ENCODE data around the gene BBLN.
A peak's percentile ranks its signal among the peaks of the same experiment; 100 is the strongest.

The BBLN gene

DNA sequence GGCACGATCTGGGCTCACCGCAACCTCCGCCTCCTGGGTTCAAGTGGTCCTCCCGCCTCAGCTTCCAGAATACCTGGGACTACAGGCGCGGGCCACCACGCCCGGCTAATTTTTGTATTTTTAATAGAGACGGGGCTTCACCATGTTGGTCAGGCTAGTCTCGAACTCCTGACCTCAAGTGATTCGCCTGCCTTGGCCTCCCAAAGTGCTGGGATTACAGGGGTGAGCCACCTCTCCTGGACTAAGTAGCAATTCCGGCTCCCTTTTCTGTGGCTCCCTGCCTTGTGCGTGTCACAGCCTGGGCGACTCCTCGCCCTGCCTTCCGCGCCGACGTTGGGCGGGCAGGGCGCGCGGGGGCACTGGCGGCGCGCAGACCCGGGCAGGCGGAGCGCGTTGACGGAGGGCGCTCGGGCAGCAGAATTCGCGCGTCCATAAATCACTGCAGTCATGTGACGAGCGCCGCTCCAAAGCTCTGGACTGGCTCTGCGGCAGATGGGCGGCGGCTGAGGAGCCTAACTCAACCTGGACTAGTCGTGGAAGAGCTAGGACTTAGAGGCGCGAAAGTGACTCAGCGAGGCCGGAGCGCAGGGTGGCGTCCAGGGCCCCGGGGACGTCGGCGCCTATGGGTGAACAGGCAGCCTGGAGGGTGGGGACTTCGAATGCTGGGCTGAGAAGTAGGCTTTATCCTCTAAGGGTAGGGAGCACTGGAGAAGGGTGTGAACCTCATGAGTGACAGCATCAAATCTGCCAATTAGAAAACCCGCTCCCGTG is 32.7 kb downstream of the BBLN start:
- no peak for DNase-seq

- DNase-seq = no peak
These were observed 33.5 kb downstream of the BBLN start for GRCh38 chr9:128193469-128194096.

DNA sequence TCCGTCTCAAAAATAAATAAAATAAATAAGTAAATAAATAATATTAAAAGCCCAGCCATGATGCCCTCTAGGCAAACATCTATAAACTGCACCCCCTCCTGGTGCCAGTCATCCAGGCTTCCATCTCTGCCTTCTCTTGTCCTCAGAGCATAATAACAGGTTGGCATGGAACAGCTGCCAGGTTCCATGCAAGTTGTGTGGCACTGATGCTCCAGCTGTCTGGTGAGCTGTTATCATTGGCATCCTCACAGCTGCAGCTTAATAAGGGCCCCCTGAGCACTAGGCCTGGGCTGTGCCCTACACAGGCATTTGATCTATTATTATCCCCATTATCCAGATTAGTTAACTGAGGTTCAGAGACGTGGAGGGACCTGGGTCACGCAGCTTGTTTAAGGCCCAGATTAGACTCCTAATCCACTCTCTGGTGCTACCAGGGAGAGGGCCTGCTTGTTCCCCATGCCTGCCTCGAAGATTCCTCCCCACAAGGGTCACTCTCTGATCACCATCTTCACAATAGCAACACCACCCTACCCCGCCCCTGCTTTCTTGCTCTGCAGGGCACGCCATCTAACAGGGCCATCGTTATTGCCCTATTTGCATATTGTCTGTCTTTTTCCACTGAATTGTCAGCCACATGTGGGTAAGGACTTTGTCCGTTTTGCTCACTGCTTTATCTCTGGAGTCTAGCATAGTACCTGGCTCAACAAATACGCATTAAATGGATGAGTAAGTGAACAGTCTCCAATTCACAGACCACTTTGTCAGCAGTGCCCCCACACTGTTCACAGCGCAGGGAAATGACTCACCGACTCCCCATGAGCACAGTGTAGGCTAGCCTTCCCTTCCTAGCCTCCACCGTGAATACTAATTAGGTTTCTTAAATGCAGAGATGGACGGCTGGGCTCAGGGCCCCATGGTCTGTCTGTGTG is 41.6 kb downstream of the BBLN start:
- no peak for DNase-seq

- DNase-seq = no peak
These were observed 42.6 kb downstream of the BBLN start for GRCh38 chr9:128202648-128203023.

- DNase-seq = peak; percentile 66
These were observed 43.1 kb downstream of the BBLN start, which contains the start of gene DNM1 for GRCh38 chr9:128203024-128203706. DNM1 (plus strand) TSS chr9:128203379; CDS start chr9:128203471, 92 bp downstream.

- DNase-seq = no peak
These were observed 43.9 kb downstream of the BBLN start for GRCh38 chr9:128203707-128204551.

- DNase-seq = no peak
These were observed 44.8 kb downstream of the BBLN start for GRCh38 chr9:128204858-128205257.

GRCh38 chr9:128205296-128205944 is 45.4 kb downstream of the BBLN start:
- DNase-seq = no peak

GRCh38 chr9:128206484-128206883 is 46.4 kb downstream of the BBLN start:
- no peak for DNase-seq

GRCh38 chr9:128206916-128207910 is 47.1 kb downstream of the BBLN start:
- DNase-seq = no peak

GRCh38 chr9:128208386-128208785 is 48.3 kb downstream of the BBLN start:
- no peak for DNase-seq

DNA sequence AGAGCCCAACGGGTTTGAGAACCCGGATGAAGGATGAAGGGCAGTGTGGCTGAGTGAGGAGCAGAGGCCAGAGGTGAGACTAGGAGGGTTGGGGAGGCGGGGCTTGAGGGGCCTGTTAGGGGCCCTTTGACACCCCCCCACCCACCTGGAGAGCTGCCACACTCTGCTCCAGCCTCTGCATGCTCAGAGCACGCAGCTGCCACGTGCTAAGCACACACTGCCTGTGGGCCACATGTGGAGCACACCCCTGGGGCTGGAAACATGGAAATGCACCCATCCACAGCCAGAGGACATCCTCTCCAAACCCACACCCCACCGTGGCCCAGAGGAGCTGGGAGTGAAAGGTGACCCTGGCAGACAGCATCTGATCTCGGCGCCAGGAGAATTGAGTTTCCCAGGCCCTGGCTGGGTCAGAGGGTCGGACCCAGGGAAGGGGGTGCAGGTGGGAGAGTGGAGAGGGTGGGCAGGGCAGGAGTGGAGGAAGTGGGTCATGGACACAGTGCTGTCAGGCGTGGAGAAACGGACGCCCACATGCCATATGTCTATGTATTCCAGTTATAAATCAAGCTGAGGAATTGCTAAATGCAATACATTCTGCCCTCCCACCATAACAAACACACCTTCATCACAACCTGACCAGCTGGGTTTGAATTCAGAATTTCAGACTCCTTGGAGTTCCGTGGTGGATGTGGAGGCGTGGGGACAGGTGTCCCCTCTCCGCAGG is 49.0 kb downstream of the BBLN start:
- DNase-seq = no peak

GRCh38 chr9:128211186-128211980 is 51.3 kb downstream of the BBLN start:
- no peak for DNase-seq

- DNase-seq = no peak
These were observed 51.9 kb downstream of the BBLN start for GRCh38 chr9:128211981-128212281.
